GM21825 (cell line): Measurements from ENCODE around the gene MAMDC2.

Source experiments
- ATAC-seq: cut with Tn5 transposase; IDR thresholded peaks from one replicate; pipeline ENCODE4 v1.9.1; 2021; ENCODE audit warnings: mild to moderate bottlenecking, moderate library complexity; ENCODE audit not compliant: unreplicated experiment

The MAMDC2 gene

DNA sequence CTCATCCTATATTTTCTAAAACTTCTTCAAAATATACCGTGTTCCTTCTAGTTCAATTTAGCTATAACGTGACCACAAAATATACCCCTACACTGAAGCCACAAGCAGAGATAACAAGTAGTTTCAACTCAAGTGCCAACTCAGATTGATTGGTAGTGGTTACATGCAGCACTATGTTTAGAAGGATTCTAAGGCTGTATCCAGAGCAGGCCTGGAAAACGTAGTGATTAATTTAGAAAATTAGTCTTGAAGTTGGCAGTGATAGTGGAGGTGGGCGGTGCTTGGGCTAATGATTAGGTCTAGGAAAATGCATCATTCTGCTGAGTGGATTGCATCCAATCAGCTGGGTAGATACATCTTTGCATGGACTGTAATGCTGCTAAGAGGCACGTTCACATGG is 61.5 kb downstream of the MAMDC2 start:
- ATAC-seq, result no peak

DNA sequence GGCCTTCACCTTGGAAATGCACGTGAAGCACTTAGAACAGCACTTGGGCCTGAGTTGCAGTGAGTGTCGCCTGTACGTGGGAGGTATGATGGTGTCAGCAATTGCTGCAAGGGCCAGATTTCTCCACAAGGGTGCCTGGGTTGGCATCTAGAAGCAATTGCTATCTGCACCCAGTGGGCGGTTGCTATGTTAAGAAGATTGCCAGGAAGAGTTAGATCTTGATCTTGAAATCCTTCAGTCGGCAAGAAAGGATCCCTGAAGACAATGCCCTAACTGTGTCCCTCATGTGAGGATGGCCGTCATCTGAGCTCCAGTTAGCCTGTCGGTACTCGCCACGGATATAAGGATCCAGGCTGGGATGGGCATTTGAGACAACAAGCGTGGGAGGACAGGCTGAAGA is 62.9 kb downstream of the MAMDC2 start:
- ATAC-seq, result no peak

DNA sequence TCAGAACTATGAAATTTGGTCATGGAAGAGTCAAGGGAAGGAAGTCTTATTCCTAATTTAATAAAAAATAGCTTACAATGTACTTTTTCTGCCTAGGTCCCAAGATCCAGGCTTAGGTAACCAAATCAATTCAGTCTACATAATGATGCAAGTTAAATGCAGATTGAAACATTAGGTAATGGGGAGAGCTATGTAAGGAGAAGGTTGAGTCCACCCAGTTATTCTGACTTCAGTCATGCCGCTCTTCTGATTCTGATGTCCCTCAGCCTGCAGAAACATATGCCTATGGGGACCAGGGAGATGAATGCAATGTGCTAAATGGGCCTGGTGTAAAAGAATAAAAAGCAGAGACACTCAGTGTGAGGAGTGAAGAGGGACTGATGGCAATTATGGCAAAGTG is 63.9 kb downstream of the MAMDC2 start:
- ATAC-seq, result no peak

DNA sequence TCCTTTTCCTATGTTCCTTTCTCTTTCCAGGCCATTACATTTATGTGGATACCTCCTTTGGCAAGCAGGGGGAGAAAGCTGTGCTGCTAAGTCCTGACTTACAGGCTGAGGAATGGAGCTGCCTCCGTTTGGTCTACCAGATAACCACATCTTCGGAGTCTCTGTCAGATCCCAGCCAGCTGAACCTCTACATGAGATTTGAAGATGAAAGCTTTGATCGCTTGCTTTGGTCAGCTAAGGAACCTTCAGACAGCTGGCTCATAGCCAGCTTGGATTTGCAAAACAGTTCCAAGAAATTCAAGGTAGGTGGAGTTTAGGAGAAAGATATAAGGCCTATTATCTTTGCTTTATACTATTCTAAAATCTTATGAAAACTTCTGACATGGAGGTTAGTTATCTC is 64.5 kb downstream of the MAMDC2 start:
- ATAC-seq, result no peak

DNA sequence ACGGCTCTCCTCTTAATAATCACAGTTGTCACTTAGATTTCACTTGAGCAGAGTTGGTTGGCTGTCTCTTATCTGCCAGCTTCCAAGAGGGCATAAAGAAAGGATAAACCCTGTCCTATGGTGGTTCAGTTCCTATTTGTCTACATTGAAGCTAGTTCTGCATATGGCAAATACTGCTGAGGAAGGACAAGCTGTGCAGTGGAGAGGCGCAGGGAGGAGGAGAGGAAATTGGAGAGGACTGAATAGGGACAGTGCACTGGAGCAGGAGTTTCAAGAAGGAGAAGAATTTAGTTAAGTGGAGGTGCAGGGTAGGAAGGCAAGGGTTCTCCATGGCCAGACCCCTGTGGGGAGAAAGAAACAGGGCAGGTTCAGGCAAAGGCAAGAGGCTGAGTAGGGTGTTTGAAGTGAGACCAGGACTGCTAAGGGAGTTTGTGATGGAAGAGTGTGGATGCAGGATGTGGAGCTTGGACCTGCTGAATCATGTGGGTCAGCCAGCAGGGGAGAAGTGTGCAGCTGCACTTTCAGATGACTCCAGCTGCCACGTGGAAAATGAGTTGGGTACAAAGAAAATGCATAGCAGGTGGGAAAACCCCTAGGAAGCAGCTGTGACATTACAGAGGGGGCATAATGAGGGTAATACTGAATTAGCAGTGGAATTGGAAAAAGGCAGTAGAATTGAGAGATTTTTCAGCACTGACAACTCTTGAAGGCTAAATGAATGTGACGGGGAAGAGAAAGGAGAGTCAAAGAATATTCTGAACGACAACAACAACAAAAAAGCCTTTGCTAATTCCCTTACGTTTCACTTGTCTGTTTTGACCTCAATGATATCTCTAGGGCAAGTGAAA is 66.8 kb downstream of the MAMDC2 start:
- ATAC-seq, result no peak

GRCh38 chr9:70111042-70111602 is 67.5 kb downstream of the MAMDC2 start:
- ATAC-seq, result peak; percentile 82

DNA sequence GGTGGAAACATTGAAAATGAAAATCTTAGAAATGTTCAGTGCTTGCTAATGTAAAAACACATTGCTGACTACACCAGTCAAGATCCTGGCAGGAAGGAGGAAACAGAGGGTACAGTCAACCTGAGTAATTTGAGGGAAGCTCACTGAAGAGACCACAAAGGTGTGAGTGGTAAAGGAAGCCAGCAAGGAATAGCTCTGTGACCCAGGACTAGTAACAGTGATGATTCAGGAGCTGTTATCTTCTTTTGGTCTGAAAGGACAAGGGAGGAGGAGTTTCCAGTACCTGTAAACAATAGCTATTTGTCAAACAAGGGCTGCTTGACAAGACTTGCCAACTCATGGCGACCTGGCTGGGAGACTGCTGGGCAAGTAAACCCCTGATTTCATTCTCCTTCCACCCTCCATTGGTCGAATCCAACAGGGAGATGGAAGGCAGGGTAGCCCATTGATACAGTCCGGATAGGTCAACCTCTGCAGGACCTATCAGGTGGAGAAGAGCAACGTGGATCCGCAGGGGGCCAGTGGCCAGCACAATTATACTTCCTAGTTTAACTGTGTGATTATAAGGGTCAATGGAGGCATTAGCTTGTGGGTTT is 68.1 kb downstream of the MAMDC2 start:
- no peak for ATAC-seq

DNA sequence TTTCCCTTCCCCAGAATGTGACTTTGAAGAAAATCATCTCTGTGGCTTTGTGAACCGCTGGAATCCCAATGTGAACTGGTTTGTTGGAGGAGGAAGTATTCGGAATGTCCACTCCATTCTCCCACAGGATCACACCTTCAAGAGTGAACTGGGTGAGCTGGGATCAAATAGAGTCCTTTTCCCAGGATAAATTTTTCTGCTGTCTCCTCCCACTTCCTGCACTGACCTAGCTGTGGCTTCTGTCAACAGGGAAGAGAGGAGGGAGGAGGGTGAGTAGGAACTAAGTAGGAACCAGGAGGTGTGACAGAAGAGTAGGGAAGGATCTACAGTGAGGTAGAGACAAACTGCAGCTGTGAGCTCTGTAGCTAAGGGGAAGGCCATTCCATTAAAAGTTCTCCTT is 69.3 kb downstream of the MAMDC2 start:
- ATAC-seq, result no peak

DNA sequence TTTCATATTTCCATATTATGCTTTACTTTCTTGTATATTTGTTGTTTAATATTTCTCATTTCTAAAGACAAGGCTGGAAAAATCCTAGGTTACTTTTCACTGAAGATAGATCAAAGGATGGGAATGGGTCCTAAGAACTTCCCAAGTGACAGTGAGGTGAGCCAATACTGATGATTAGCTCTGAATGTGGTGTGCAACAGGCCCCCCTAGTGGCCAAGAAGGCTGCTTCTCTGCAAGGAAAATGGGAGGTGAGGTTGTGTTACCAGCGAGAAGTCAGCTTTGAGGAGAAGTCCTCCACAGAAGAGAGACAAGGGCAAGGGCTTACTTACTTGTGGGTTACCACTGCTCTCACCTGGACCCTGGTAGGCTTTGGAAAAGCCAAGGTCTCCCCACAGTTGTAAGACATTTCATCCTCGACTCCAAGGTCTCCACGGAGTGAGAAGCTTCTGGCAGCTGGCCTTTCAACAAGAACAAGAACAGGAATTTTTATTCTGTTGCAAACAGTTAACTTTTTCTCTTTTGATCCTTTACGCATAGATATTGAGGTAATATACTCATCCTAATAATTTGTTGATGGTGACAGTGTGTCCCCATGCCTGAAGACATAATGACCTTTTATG is 69.9 kb downstream of the MAMDC2 start:
- ATAC-seq, result peak; percentile 49

GRCh38 chr9:70114898-70115297 is 71.2 kb downstream of the MAMDC2 start:
- ATAC-seq, result no peak

DNA sequence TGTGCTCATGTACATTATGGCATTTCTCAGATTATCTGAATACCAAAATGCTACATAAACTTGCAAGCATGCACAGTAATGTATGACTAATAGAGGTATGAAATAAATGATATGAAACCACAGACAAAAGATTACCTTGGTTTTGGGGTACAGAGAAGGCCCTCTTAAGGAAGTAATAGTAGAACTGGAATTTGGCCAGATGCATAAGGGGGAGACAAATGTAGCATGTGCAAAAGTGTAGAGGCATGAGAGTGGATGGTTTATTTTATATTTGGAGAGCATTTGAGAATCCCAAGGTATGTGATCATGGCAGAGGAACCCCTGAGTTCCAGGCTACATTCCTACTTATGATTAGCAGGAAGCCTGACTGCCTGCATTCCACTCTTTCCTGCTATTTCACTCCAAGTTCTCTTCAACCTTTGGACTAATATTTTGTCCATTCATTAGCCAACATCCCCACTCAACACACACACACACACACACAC is 74.2 kb downstream of the MAMDC2 start:
- no peak for ATAC-seq

- ATAC-seq, result no peak
Measured at GRCh38 chr9:70119786-70120185, 76.1 kb downstream of the MAMDC2 start.

DNA sequence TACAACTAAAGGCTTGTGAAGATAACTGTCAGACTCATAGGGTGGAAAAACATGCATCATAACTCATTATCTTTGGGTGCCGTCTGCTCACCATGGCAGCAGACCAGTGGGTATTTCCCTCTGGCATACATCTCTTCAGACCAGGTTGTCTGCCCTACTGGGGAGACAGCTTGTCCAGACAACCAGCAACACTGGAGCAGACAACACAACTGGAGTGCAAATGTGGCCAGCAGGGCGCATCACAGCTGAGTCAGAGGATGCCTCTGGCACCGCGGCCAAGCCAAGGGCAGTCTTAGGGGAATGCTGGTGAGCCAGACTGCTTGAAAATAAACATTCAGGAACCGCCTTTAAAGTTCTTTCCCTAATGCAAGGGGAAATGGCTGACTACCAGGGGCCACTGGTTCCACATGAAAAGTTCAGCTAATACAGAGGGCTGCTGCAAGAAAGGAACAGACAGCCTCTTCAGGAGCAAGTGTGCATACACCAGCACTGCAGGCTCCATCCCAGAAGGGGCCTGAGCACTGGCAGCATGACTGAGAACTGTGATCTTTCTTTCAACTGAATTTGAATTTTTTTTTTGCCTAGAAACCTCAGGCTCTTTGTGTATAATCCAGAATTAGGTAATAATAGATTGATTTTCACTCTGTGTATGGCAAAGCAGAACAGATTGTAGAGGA is 77.3 kb downstream of the MAMDC2 start:
- no peak for ATAC-seq

- ATAC-seq, result no peak
Measured at GRCh38 chr9:70121818-70122436, 78.3 kb downstream of the MAMDC2 start.

DNA sequence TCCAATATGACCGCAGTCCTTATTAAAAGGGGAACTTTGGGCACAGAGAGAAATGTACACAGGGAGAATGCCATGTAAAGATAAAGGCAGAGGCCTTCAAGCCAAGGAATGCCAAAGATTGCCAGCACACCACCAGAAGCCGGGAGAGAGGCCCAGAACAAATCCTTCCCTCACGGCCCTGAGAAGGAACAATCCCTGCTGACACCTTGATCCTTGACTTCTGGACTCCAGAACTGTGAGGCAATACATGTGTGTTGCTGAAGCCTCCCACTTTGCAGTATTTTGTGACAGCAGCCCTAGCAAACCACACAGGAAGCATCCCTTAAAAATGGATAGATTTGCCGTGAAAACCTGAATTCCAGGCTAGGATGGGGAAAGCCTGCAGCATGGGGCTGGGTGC is 80.0 kb downstream of the MAMDC2 start:
- ATAC-seq, result no peak

DNA sequence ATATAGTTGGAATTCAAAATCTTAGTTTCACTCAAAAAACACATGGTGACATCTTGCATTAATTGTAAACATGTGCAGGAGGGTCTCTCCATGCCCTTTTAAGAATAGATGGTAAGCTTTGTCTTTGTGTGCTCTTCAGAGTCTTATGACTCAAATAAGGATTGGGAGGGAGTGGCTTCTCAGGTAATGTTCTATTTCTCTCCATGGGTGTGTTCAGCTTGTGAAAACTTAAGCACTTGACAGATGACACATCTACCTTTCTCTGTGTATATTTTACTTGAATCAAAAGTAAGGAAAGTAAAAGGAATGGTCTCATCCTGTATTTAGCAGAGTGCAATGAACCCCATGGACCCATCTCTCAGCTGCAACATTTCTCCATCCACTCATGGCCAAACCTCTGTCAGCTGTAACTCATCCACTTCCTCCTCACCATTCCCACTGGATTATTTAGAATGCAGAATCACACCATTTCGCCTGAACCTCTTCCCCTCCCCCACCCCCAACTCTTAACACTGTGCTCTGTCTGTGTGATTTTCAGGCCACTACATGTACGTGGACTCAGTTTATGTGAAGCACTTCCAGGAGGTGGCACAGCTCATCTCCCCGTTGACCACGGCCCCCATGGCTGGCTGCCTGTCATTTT is 82.1 kb downstream of the MAMDC2 start:
- no peak for ATAC-seq

DNA sequence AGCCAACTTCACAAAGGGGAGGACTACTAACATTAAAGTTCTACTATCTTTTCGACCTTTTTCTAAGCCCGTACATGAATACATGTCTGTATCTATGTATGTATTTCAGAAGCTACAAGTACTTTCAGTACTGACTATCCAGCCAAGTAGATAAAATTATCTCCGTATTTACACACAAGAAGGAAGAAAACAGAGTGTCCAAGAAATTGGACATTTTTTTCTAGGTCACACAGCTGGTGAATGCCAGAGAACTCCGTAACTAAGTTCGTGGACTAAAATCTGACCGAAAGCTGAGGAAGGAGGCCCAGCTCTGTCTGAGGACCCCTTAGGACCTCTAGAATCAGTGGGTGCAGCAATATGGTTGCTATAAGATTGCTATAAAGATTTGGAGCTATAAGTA is 83.4 kb downstream of the MAMDC2 start:
- ATAC-seq, result no peak

- ATAC-seq, result no peak
Measured at GRCh38 chr9:70127540-70128416, 84.1 kb downstream of the MAMDC2 start.

GRCh38 chr9:70130266-70130665 is 86.6 kb downstream of the MAMDC2 start:
- ATAC-seq, result no peak
